NOMO-1 treated with dmso at 0.1 percent for 144 hours (cell line): Measurements from ENCODE around the gene OTOP2.
A peak's percentile ranks its signal among the peaks of the same experiment; 100 is the strongest.

Experiments
- DNase-seq: peaks from one replicate; lab custom pipeline; 2025; ENCODE audit not compliant: unreplicated experiment; lab: John Stamatoyannopoulos, UW

The OTOP2 gene

GRCh38 chr17:74922694-74923537, 1.2 kb upstream of the OTOP2 start, which contains the start of gene USH1G:
Gene USH1G (minus strand): TSS chr17:74923255. CDS start chr17:74923073, 182 bp downstream.
- DNase-seq: no peak

- peak; percentile 43 for DNase-seq
Observed at GRCh38 chr17:74923538-74924249, 379 bp upstream of the OTOP2 start.

GRCh38 chr17:74925242-74925641, 1.2 kb downstream of the OTOP2 start:
- no peak for DNase-seq

GRCh38 chr17:74928786-74929185, 4.7 kb downstream of the OTOP2 start:
- no peak for DNase-seq

GRCh38 chr17:74930535-74931036, 6.5 kb downstream of the OTOP2 start:
- DNase-seq: no peak

GRCh38 chr17:74935048-74935447, 11.0 kb downstream of the OTOP2 start:
- no peak for DNase-seq

- no peak for DNase-seq
Observed at GRCh38 chr17:74935585-74936469, 11.8 kb downstream of the OTOP2 start, which contains the start of gene OTOP3. Gene OTOP3 (plus strand): TSS chr17:74935898. CDS start chr17:74935922, 24 bp downstream.

GRCh38 chr17:74936470-74936799, 12.4 kb downstream of the OTOP2 start:
- DNase-seq: no peak

- DNase-seq: no peak
Observed at GRCh38 chr17:74937064-74938051, 13.3 kb downstream of the OTOP2 start.

- DNase-seq: no peak
Observed at GRCh38 chr17:74938194-74938950, 14.3 kb downstream of the OTOP2 start.

GRCh38 chr17:74939534-74939933, 15.5 kb downstream of the OTOP2 start:
- no peak for DNase-seq

GRCh38 chr17:74941128-74941725, 17.2 kb downstream of the OTOP2 start:
- DNase-seq: no peak

- no peak for DNase-seq
Observed at GRCh38 chr17:74943808-74944522, 19.9 kb downstream of the OTOP2 start.

GRCh38 chr17:74945543-74945942, 21.5 kb downstream of the OTOP2 start:
- DNase-seq: no peak

GRCh38 chr17:74946641-74947040, 22.6 kb downstream of the OTOP2 start:
- DNase-seq: no peak

- DNase-seq: no peak
Observed at GRCh38 chr17:74947041-74947754, 23.1 kb downstream of the OTOP2 start.

- DNase-seq: no peak
Observed at GRCh38 chr17:74949455-74950115, 25.5 kb downstream of the OTOP2 start.
